ENCODE data around the gene SLCO1B3. TPM values are rescaled to one million over a fixed set of nuclear protein-coding genes. Genes with fewer than 3 reads are reported as not detected.

SLCO1B3 gene
- total and polyA plus RNA-seq, 4 donors, result 33.1 to 274 (median 162) TPM

GRCh38 chr12:20805921-20806320 lies 4.6 kb upstream of the SLCO1B3 start:
- H3K27me3 ChIP-seq (ENCODE audit: control insufficient read depth in 4 of 4, insufficient read depth in 4 of 4, low read length in 3 of 4), result no peaks in the 10 kb centered on the region
- DNase-seq (ENCODE audit: low spot score), result no peak
- H3K9me3 ChIP-seq (ENCODE audit: control insufficient read depth in 4 of 4, low read length in 3 of 4), result no peaks in the 10 kb centered on the region
- H3K9ac ChIP-seq (ENCODE audit: low read depth in 1 of 2, low read length in 2 of 2), result no peak overlapping the region
- TF ChIP-seq EGR1 (IDR thresholded peaks at IDR 0.05; ENCODE audit: low read depth in 2 of 2) (no peak), ZBTB33 (IDR thresholded peaks at IDR 0.05) (no peak), MAX (IDR thresholded peaks at IDR 0.05) (no peak), GABPA (IDR thresholded peaks at IDR 0.05 in 1 of 2, conservative IDR thresholded peaks at IDR 0.05 in 1 of 2) (no peak)
- H3K4me1 ChIP-seq (ENCODE audit: control insufficient read depth in 4 of 4, insufficient read depth in 4 of 4, low read length in 3 of 4), result peaks cover 3 to 18% (median 12%) of the 10 kb centered on the region in 4 donors
- no peaks in the 10 kb centered on the region for H3K36me3 ChIP-seq (ENCODE audit: control insufficient read depth in 4 of 4, insufficient read depth in 3 of 4, low read depth in 1 of 4, low read length in 3 of 4)
- H3K27ac ChIP-seq (ENCODE audit: low read depth in 1 of 2, low read length in 2 of 2), result no peak overlapping the region
- no peak overlapping the region for H3K4me3 ChIP-seq (ENCODE audit: low read depth in 1 of 3, low read length in 3 of 3)
- 73% methylated on average over 1 of the region's 1 CpG for WGBS

- peaks cover 0 to 2% (median 0%) of the 10 kb centered on the region in 4 donors for H3K36me3 ChIP-seq (ENCODE audit: control insufficient read depth in 4 of 4, insufficient read depth in 3 of 4, low read depth in 1 of 4, low read length in 3 of 4)
- H3K27me3 ChIP-seq (ENCODE audit: control insufficient read depth in 4 of 4, insufficient read depth in 4 of 4, low read length in 3 of 4), result no peaks in the 10 kb centered on the region
- H3K27ac ChIP-seq (ENCODE audit: low read depth in 1 of 2, low read length in 2 of 2), result no peak overlapping the region
- no peak for DNase-seq (ENCODE audit: low spot score)
- H3K9me3 ChIP-seq (ENCODE audit: control insufficient read depth in 4 of 4, low read length in 3 of 4), result no peaks in the 10 kb centered on the region
- H3K4me1 ChIP-seq (ENCODE audit: control insufficient read depth in 4 of 4, insufficient read depth in 4 of 4, low read length in 3 of 4), result peaks cover 3 to 18% (median 12%) of the 10 kb centered on the region in 4 donors
- no peak overlapping the region for H3K9ac ChIP-seq (ENCODE audit: low read depth in 1 of 2, low read length in 2 of 2)
- 95% methylated on average over 51 of the region's 51 CpGs for WGBS
- H3K4me3 ChIP-seq (ENCODE audit: low read depth in 1 of 3, low read length in 3 of 3), result no peak overlapping the region
- TF ChIP-seq REST (IDR thresholded peaks at IDR 0.05) (no peak), ATF3 (IDR thresholded peaks at IDR 0.05) (no peak), HNF4A (conservative IDR thresholded peaks at IDR 0.05) (no peak), NR2F2 (IDR thresholded peaks at IDR 0.05) (no peak), YY1 (IDR thresholded peaks at IDR 0.05) (no peak), FOXA1 (IDR thresholded peaks at IDR 0.05) (no peak), CTCF (IDR thresholded peaks at IDR 0.05; ENCODE audit: low read depth, low read length, missing input control) (no peak), RAD21 (IDR thresholded peaks at IDR 0.05) (no peak), GABPA (IDR thresholded peaks at IDR 0.05 in 1 of 2, conservative IDR thresholded peaks at IDR 0.05 in 1 of 2) (no peak), JUND (IDR thresholded peaks at IDR 0.05) (no peak), ZBTB33 (IDR thresholded peaks at IDR 0.05) (no peak), SP1 (IDR thresholded peaks at IDR 0.05) (no peak), TAF1 (conservative IDR thresholded peaks at IDR 0.05) (no peak)
These were observed 3.1 kb upstream of the SLCO1B3 start for GRCh38 chr12:20807192-20808080.
